Measurements from ENCODE around the gene DIMT1.

Gene DIMT1

DNA sequence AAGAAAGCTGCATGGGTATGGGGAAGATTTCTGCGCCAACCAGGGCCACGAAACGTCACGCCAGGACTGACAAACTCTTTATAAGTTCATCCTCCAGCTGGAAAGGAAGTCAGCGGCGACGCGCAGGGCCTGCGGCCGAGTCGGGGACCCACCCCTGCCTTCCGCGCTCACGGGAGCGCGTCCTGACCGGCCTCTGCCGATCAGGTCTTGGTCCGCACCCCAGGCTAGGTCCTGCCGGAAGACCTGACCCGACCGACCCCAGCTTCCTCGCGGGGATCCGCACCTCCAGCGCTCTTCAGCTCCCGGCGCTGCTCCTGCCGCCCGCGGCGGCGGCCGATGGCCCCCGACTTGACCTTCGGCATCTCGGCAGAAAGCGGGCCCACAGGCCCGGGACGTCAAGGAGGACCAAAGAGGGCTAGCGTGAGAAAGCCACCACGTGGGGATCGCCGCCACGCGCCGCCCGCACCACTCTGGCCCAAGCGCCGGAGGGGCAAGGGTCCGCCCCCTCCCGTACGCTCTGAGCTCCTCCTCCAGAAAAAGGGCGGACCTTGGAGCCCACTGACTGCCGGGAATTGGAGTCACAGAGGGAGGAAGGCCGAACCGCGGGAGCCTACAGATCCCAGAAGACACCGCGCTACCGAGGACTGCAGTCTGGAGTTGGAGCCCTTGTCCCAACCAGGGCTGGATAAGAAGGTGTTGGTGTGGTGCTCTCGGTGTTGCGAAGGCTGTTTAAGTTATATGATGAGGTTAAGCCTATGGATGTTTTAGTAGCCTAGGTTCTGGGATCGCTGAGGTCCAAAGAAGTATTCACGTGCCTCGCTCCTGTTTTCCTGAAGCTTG, at the start of gene DIMT1:
Gene DIMT1, minus strand, starts transcription at position 495 of the 840 bp plus-strand sequence. Its CDS starts 133 bp downstream, at position 362.
- peak within 1 kb of the TSS; percentile 95 for H3K4me3 ChIP-seq (ENCODE audit: low read length)
- peak within 1 kb of the TSS; percentile 63 for H3K9ac ChIP-seq (ENCODE audit: low read length)
- H3K27me3 ChIP-seq (ENCODE audit: control insufficient read depth, insufficient read depth, low read length) = no peaks in the 10 kb centered on the region
- H3K36me3 ChIP-seq (ENCODE audit: control insufficient read depth, insufficient read depth, low read length) = peaks cover 3% of the 10 kb centered on the region
- peaks cover 5% of the 10 kb centered on the region for H3K4me1 ChIP-seq (ENCODE audit: control insufficient read depth, insufficient read depth, low read length)
- peak within 1 kb of the TSS; percentile 83 for H3K27ac ChIP-seq (ENCODE audit: low read depth, low read length)

- Histone ChIP-seq H3K36me3 (ENCODE audit: control insufficient read depth, insufficient read depth, low read length) (no peaks in the 10 kb centered on the region), H3K27ac (ENCODE audit: low read depth, low read length) (no peak overlapping the region), H3K4me3 (ENCODE audit: low read length) (no peak overlapping the region), H3K27me3 (ENCODE audit: control insufficient read depth, insufficient read depth, low read length) (no peaks in the 10 kb centered on the region), H3K4me1 (ENCODE audit: control insufficient read depth, insufficient read depth, low read length) (no peaks in the 10 kb centered on the region), H3K9ac (ENCODE audit: low read length) (no peak overlapping the region)
Observed at GRCh38 chr5:62450259-62450658, 46.6 kb upstream of the DIMT1 start.

DNA sequence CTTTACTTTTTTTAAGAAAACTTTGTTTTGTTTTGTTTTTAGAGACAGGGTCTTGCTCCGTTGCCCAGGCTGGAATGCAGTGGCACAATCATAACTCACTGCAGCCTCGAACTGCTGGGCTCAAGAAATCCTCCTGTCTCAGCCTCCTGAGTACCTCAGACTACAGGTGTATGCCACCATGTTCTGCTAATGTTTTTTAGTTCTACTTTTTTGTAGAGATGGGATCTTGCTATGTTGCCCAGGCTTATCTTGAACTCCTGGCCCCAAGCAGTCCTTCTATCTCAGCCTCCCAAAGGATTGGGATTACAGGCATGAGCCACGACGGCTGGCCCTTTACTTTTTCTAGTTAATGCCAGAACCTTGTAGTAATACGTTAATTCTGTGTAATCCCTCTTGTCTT, 44.8 kb upstream of the DIMT1 start:
- no peaks in the 10 kb centered on the region for H3K36me3 ChIP-seq (ENCODE audit: control insufficient read depth, insufficient read depth, low read length)

DNA sequence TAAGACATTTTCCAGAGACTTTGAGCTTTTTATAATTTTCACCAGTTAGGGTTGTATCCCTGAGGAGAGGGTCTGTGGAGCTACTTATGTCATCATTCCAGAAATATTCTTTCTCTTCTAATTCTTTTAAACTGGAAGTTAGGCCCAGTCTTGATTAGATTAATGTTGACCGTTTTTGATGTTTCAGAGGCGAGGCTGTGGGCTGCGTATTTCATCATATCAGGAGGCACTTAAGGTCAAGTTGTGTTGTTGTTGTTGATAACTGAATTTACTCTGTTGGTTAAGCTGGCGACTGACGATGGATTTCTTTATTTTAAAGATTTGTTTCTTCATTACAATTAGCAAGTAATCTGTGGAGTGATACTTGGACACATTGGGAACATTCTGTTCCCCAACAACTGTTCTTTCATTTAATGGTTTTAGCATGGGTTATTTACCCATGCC, 28.9 kb upstream of the DIMT1 start:
- Histone ChIP-seq H3K27ac (ENCODE audit: low read depth, low read length) (no peak overlapping the region), H3K36me3 (ENCODE audit: control insufficient read depth, insufficient read depth, low read length) (no peaks in the 10 kb centered on the region), H3K4me3 (ENCODE audit: low read length) (no peak overlapping the region), H3K9ac (ENCODE audit: low read length) (no peak overlapping the region), H3K4me1 (ENCODE audit: control insufficient read depth, insufficient read depth, low read length) (no peaks in the 10 kb centered on the region), H3K27me3 (ENCODE audit: control insufficient read depth, insufficient read depth, low read length) (no peaks in the 10 kb centered on the region)

More for the DNA sequence above, 44.8 kb upstream of the DIMT1 start:
- Histone ChIP-seq H3K4me1 (ENCODE audit: control insufficient read depth, insufficient read depth, low read length) (no peaks in the 10 kb centered on the region), H3K9ac (ENCODE audit: low read length) (no peak overlapping the region), H3K27me3 (ENCODE audit: control insufficient read depth, insufficient read depth, low read length) (no peaks in the 10 kb centered on the region), H3K27ac (ENCODE audit: low read depth, low read length) (no peak overlapping the region), H3K4me3 (ENCODE audit: low read length) (no peak overlapping the region)

DNA sequence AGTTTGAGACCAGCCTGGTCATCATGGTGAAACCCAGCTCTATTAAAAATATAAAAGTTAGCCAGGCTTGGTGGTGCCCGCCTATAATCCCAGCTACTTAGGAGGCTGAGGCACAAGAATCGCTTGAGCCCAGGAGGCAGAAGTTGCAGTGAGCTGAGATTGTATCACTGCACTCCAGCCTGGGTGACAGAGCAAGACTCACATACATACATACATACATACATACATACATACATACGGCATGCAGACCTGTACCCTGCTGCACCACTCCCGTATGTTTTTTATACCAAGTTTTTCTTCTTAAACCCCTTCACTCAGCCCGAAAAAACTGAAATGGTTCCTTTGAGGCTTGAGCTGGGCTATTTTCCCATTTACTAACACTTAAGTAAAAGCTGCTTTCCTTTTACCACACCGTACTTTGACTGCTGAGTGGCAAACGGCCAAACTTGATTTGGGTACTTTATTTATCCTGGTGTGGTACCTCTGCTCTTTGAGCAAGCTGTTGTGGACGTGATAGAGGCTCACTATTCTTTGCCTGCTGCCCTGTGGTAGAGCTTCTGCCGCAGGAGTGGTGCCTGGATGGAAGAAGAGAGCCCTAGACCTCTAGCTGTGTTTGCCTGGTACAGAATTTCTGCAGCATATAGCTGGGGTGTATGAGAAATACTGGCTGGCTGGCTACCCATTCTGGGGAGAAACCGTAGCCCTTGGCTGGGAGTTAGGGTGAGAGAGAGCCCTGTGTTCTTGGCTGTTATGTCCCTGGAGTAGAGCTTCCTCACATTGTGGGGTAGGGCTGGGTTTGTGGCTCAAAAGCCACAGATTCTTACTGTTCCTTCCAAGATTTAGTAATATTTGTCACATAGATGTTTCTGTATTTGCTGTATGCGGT, 28.3 kb upstream of the DIMT1 start:
- Histone ChIP-seq H3K4me3 (ENCODE audit: low read length) (no peak overlapping the region), H3K9ac (ENCODE audit: low read length) (no peak overlapping the region), H3K4me1 (ENCODE audit: control insufficient read depth, insufficient read depth, low read length) (no peaks in the 10 kb centered on the region), H3K36me3 (ENCODE audit: control insufficient read depth, insufficient read depth, low read length) (no peaks in the 10 kb centered on the region), H3K27ac (ENCODE audit: low read depth, low read length) (no peak overlapping the region), H3K27me3 (ENCODE audit: control insufficient read depth, insufficient read depth, low read length) (no peaks in the 10 kb centered on the region)

DNA sequence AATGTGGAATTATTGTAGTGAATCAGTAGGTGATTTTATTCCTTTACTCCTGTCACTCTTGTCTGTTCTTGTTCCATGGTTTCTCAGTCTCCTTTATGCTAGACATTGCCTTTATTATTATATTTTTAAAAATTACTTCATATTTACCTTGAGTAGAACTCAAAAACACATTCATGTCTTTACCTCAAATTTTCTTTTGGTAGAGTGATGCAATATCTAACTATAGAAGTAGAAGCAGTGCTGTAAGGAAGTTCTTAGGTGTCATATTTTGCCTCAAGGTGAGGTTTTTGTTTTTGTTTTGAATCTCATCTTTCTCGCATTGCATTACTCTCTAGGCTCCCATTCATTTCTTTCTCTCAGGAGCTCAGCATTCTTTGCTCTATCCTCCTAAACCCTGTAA, 21.1 kb upstream of the DIMT1 start:
- Histone ChIP-seq H3K27ac (ENCODE audit: low read depth, low read length) (no peak overlapping the region), H3K4me1 (ENCODE audit: control insufficient read depth, insufficient read depth, low read length) (no peaks in the 10 kb centered on the region), H3K9ac (ENCODE audit: low read length) (no peak overlapping the region), H3K36me3 (ENCODE audit: control insufficient read depth, insufficient read depth, low read length) (no peaks in the 10 kb centered on the region), H3K27me3 (ENCODE audit: control insufficient read depth, insufficient read depth, low read length) (no peaks in the 10 kb centered on the region), H3K4me3 (ENCODE audit: low read length) (no peak overlapping the region)

DNA sequence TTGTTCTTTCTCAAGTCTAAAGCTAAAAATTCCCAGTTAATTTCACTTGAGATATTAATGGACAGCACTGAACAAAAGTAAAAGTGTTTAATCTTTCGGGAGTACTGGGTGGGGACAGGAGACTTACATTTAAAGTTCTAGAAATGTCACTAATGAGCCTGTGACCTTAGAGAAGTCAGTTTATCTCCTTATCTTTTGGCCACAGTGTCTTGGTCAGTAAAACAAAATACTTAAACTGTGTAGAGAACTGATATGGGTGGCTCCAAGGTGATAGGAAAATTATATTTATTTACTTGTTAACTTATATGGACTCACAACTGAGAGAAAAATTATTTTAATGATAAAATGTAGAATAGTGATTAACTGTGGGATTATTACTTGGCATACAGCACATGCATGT, 17.7 kb upstream of the DIMT1 start:
- H3K4me3 ChIP-seq (ENCODE audit: low read length) = no peak overlapping the region
- no peaks in the 10 kb centered on the region for H3K4me1 ChIP-seq (ENCODE audit: control insufficient read depth, insufficient read depth, low read length)
- H3K36me3 ChIP-seq (ENCODE audit: control insufficient read depth, insufficient read depth, low read length) = no peaks in the 10 kb centered on the region
- no peak overlapping the region for H3K9ac ChIP-seq (ENCODE audit: low read length)
- H3K27ac ChIP-seq (ENCODE audit: low read depth, low read length) = no peak overlapping the region
- no peaks in the 10 kb centered on the region for H3K27me3 ChIP-seq (ENCODE audit: control insufficient read depth, insufficient read depth, low read length)

GRCh38 chr5:62419609-62420008, 15.9 kb upstream of the DIMT1 start:
- no peaks in the 10 kb centered on the region for H3K36me3 ChIP-seq (ENCODE audit: control insufficient read depth, insufficient read depth, low read length)
- no peaks in the 10 kb centered on the region for H3K27me3 ChIP-seq (ENCODE audit: control insufficient read depth, insufficient read depth, low read length)
- no peak overlapping the region for H3K9ac ChIP-seq (ENCODE audit: low read length)
- no peak overlapping the region for H3K27ac ChIP-seq (ENCODE audit: low read depth, low read length)
- H3K4me3 ChIP-seq (ENCODE audit: low read length) = no peak overlapping the region
- no peaks in the 10 kb centered on the region for H3K4me1 ChIP-seq (ENCODE audit: control insufficient read depth, insufficient read depth, low read length)

- Histone ChIP-seq H3K9ac (ENCODE audit: low read length) (no peak overlapping the region), H3K27me3 (ENCODE audit: control insufficient read depth, insufficient read depth, low read length) (no peaks in the 10 kb centered on the region), H3K27ac (ENCODE audit: low read depth, low read length) (no peak overlapping the region), H3K4me3 (ENCODE audit: low read length) (no peak overlapping the region), H3K4me1 (ENCODE audit: control insufficient read depth, insufficient read depth, low read length) (peaks cover 3% of the 10 kb centered on the region), H3K36me3 (ENCODE audit: control insufficient read depth, insufficient read depth, low read length) (no peaks in the 10 kb centered on the region)
Observed at GRCh38 chr5:62418462-62419076, 14.9 kb upstream of the DIMT1 start.

- Histone ChIP-seq H3K27me3 (ENCODE audit: control insufficient read depth, insufficient read depth, low read length) (no peaks in the 10 kb centered on the region), H3K9ac (ENCODE audit: low read length) (no peak overlapping the region), H3K4me1 (ENCODE audit: control insufficient read depth, insufficient read depth, low read length) (peaks cover 11% of the 10 kb centered on the region), H3K4me3 (ENCODE audit: low read length) (peak overlapping the region; percentile 78), H3K27ac (ENCODE audit: low read depth, low read length) (no peak overlapping the region), H3K36me3 (ENCODE audit: control insufficient read depth, insufficient read depth, low read length) (no peaks in the 10 kb centered on the region)
Observed at GRCh38 chr5:62413711-62414110, 10.0 kb upstream of the DIMT1 start.

DNA sequence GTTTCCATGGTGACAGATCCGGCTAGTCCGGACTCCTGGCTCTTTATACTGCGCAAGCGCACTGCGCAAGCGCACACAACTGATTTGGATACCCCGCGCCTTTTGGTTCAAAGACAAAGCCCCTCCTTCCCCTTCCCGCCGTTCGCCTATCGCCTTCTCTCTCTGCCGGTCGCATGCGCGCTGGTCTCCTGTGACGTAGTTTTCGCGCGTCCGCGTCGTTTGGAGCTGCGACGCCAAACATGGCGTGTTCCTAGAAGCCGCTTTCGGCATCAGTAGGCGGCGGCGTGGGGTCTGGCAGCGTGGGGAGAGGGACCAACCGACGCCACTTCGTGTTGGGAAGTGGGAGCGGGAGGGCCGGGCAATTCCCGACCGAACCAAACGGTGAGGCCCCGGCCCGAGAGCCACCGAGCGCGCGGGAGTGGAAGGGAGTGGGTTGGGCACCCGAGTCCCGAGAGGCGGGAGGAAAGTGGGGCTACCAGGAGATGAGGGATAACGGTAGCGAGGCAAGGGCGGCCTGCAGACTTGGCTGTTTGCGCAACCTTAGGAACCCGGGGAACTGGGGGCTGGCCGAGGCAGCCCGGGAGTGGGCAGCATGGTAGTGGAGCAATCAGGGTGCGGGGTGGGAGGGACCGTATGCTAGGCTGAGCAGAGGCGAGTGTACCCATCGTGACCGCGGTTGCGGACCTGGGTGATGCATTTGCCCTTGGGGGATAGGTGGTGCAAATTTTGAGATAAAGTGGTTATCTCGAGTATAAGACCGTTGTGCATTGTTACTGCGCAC, 9.0 kb upstream of the DIMT1 start, which contains the start of gene IPO11:
Gene IPO11, plus strand, starts transcription at position 215 of the 781 bp plus-strand sequence. CDS start 24,517 bp downstream, outside the sequence.
- peak within 1 kb of the TSS; percentile 57 for H3K9ac ChIP-seq (ENCODE audit: low read length)
- H3K27me3 ChIP-seq (ENCODE audit: control insufficient read depth, insufficient read depth, low read length) = no peaks in the 10 kb centered on the region
- peak within 1 kb of the TSS; percentile 80 for H3K27ac ChIP-seq (ENCODE audit: low read depth, low read length)
- peaks cover 11% of the 10 kb centered on the region for H3K4me1 ChIP-seq (ENCODE audit: control insufficient read depth, insufficient read depth, low read length)
- no peaks in the 10 kb centered on the region for H3K36me3 ChIP-seq (ENCODE audit: control insufficient read depth, insufficient read depth, low read length)
- peak within 1 kb of the TSS; percentile 78 for H3K4me3 ChIP-seq (ENCODE audit: low read length)

Measured in rectal smooth muscle tissue (tissue), 1 donor.